Lower leg skin (tissue), 4 donors: Measurements from ENCODE around the gene SLC28A1. TPM values are rescaled to one million over a fixed set of nuclear protein-coding genes. Genes with fewer than 3 reads are reported as not detected.

ENCODE experiments used
- DNase-seq, 2 donors: peaks; one replicate each; pipeline ENCODE4 v3.0.0-alpha.2; 2019; ENCODE audit warnings: low spot score in 2 of 2
- H3K4me3 ChIP-seq: fragments of 200-600 bp; sonication (generic); 2 replicates; pipeline ENCODE4 v1.5.1; 2017; ENCODE audit warnings: mild to moderate bottlenecking, low read depth; ENCODE audit not compliant: poor library complexity, severe bottlenecking
- POLR2A ChIP-seq, 2 donors: fragments of 450-650 bp; IDR thresholded peaks; one replicate each; pipeline ENCODE4 v1.6.1; 2016 to 2017; ENCODE audit warnings: antibody characterized with exemption in 2 of 2, mild to moderate bottlenecking in 1 of 2, moderate library complexity in 1 of 2
- WGBS, 2 donors: methylation state at CpG; one replicate each; pipeline ENCODE4 v1.1.5; 2018; 5-methylcytosine and 5-hydroxymethylcytosine counted together
- intact Hi-C: fragments of 100-400 bp; cut with DNase I; formaldehyde crosslinking; loops from one replicate; pipeline ENCODE4 v1.15.0; 2023; ENCODE audit warnings: low total_unique reads
- total RNA-seq, 4 donors: library from RNA; depleted of rRNA; stranded (reverse); fragments of >200 nt; gene quantifications; one replicate each; pipeline ENCODE4 v1.1.0, GENCODE V29; 2016
- TF ChIP-seq, protein P1 (sequence below), 3 donors: fragments of 450-650 bp; IDR thresholded peaks; one replicate each; pipeline ENCODE4 v1.5.1; 2016; ENCODE audit warnings: antibody characterized with exemption in 3 of 3, mild to moderate bottlenecking in 3 of 3, moderate library complexity in 2 of 3

SLC28A1 gene
- total RNA-seq, 4 donors from 2014 or later = not detected

DNA sequence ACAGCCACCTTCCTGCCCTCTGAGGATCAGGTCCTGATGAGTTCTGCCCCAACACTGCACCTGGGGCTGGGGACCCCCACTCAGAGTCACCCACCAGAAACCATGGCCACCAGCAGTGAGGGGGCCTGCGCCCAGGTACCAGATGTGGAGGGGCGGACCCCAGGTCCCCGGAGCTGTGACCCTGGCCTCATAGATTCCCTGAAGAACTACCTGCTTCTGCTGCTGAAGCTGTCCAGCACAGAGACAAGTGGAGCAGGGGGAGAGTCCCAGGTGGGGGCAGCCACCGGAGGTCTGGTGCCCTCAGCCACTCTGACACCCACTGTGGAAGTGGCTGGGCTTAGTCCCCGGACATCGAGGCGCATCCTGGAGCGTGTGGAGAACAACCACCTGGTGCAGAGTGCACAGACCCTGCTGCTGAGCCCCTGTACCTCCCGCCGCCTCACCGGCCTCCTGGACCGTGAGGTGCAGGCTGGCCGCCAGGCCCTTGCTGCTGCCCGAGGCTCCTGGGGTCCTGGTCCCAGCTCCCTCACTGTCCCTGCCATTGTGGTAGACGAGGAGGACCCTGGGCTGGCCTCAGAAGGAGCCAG lies 27.0 kb upstream of the SLC28A1 start:
- no peak for TF ChIP-seq POLR2A (IDR thresholded peaks at IDR 0.05)
- peak in 1 of 2 donors; percentile 81 for DNase-seq
- no peak overlapping the region for H3K4me3 ChIP-seq
- 93 to 98% methylated on average over 10 to 14 of the region's 15 CpGs for WGBS, 2 donors
- intact Hi-C loops = no loop called here

DNA sequence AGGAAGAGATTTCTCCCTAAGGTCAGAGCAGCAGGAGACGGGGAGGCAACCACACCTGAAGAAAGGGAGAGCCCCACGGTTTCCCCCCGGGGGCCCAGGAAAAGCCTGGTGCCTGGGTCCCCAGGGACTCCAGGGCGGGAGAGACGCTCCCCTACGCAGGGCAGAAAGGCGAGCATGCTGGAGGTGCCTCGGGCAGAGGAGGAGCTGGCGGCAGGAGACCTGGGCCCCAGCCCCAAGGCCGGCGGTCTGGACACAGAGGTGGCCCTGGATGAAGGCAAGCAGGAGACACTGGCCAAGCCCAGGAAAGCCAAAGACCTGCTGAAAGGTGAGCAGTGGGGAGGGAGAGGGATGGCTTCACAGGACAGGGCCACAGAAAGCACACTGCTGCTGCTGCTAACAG lies 26.2 kb upstream of the SLC28A1 start:
- DNase-seq = peak in 1 of 2 donors; percentile 68
- WGBS, 2 donors = 54 to 83% methylated on average over 9 to 11 of the region's 11 CpGs
- no peak overlapping the region for H3K4me3 ChIP-seq
- TF ChIP-seq, protein P1, sequence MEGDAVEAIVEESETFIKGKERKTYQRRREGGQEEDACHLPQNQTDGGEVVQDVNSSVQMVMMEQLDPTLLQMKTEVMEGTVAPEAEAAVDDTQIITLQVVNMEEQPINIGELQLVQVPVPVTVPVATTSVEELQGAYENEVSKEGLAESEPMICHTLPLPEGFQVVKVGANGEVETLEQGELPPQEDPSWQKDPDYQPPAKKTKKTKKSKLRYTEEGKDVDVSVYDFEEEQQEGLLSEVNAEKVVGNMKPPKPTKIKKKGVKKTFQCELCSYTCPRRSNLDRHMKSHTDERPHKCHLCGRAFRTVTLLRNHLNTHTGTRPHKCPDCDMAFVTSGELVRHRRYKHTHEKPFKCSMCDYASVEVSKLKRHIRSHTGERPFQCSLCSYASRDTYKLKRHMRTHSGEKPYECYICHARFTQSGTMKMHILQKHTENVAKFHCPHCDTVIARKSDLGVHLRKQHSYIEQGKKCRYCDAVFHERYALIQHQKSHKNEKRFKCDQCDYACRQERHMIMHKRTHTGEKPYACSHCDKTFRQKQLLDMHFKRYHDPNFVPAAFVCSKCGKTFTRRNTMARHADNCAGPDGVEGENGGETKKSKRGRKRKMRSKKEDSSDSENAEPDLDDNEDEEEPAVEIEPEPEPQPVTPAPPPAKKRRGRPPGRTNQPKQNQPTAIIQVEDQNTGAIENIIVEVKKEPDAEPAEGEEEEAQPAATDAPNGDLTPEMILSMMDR (IDR thresholded peaks at IDR 0.05) = no peak
- no peak for TF ChIP-seq POLR2A (IDR thresholded peaks at IDR 0.05)
- intact Hi-C loops = no loop called here

DNA sequence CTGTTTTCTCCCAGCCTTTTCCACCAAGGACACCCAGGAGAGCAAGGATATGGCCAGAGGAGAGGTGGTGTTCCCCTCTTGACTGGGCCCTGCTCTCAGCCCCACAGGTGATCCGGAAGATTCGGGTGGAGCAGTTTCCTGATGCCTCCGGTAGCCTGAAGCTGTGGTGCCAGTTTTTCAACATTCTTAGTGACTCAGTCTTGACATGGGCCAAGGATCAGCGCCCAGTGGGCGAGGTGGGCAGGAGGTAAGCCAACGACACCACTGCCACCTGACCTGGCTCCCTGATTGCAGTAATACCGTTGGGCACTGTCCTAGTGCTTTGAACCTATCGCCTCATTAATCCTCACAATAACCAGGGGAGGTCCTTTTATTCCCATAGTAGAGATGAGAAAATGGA lies 25.3 kb upstream of the SLC28A1 start:
- intact Hi-C loops = no loop called here
- peak; percentile 64 to 80 for DNase-seq
- WGBS, 2 donors = 44 to 71% methylated on average over 7 to 8 of the region's 8 CpGs
- H3K4me3 ChIP-seq = no peak overlapping the region
- TF ChIP-seq, protein P1 (IDR thresholded peaks at IDR 0.05) = no peak
- no peak for TF ChIP-seq POLR2A (IDR thresholded peaks at IDR 0.05)

- H3K4me3 ChIP-seq = no peak overlapping the region
- WGBS, 2 donors = 94% methylated on average over 15 of the region's 15 CpGs
- no peak for TF ChIP-seq POLR2A (IDR thresholded peaks at IDR 0.05)
- TF ChIP-seq, protein P1 (IDR thresholded peaks at IDR 0.05) = no peak
- intact Hi-C loops = no loop called here
- DNase-seq = no peak
Observed at GRCh38 chr15:84859651-84860050, 24.8 kb upstream of the SLC28A1 start.

DNA sequence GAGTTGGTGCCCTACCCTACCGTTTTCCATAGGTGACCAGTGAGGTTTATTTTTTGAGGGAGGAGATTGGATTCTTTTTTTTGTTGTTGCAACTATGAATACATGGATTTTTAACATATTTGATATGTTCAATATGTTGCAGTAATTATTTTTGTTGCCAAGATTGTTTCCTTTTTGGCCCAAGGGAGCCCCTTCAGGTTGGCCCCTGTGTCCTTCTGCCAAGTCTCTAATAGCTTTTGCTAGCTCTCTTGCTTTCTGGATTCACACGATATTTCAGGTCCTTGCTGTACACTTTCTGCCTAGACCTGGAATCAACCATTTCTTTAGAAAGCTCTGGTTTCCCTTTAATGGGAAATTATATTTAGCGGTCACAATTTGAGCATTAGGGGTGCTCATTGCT lies 22.7 kb upstream of the SLC28A1 start:
- WGBS, 2 donors = 77 to 88% methylated on average over 3 of the region's 3 CpGs
- no peak for TF ChIP-seq POLR2A (IDR thresholded peaks at IDR 0.05)
- TF ChIP-seq, protein P1 (IDR thresholded peaks at IDR 0.05) = no peak
- intact Hi-C loops = no loop called here
- DNase-seq = no peak
- no peak overlapping the region for H3K4me3 ChIP-seq

DNA sequence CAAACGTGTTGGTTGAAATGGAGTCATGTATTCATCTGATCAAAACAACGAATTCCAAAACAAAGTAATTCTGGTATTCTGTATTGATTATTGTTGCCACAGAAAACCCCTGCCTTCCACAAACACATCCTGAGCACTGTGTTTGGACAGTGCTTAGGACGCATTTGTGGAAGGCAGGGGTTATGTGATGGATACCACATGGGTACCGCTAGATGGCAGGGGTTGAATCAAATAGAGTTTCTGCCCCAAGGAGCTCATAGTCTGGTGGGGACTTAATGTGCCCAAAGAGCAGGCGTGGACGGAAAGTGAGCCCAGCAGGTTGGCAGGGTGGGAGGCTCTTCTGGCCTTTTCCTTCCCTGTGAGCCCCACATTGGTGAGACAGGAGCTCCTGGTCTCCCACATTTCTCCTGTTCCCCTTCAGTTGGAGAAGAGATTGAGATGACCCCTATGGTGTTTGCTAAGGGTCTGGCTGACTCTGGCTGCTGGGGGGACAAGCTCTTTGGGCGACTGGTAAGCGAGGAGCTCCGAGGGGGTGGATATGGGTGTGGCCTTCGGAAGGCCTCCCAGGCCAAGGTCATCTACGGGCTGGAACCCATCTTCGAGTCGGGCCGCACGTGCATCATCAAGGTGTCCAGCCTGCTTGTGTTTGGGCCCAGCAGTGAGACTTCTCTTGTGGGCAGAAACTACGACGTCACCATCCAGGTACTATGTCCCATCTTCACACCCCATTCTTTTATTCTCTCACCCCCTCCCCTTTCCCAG lies 22.1 kb upstream of the SLC28A1 start:
- intact Hi-C loops = no loop called here
- WGBS, 2 donors = 94% methylated on average over 17 of the region's 17 CpGs
- peak in 1 of 2 donors; percentile 79 for DNase-seq
- TF ChIP-seq POLR2A (IDR thresholded peaks at IDR 0.05) = no peak
- TF ChIP-seq, protein P1 (IDR thresholded peaks at IDR 0.05) = no peak
- no peak overlapping the region for H3K4me3 ChIP-seq
